Measurements from ENCODE around the gene CTBP2.

DNA sequence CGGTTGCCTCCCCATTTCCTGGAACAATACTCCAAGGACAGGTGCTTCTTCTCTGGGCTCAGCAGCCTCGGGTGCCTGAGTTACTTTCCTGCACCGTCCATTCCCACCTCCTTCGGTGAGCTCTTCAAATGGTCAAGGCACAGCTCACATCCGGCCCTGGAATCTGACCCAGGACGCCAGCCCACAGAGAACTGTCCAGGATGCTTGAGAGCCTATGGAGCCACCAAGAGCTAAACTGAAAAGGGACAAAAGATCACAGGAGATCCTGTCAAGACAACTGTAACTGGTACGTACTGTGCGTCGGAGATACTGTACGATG is 72.5 kb downstream of the CTBP2 start:
- TF ChIP-seq POLR2A (IDR thresholded peaks at IDR 0.05), result no peak
- no peak for TF ChIP-seq CTCF (IDR thresholded peaks at IDR 0.05)
- TF ChIP-seq POLR2AphosphoS5 (IDR thresholded peaks at IDR 0.05), result no peak
- TF ChIP-seq EP300 (IDR thresholded peaks at IDR 0.05), result no peak

Measured in gastroesophageal sphincter (tissue), 3 donors.